Measurements from ENCODE around the gene FOXP1. TPM values are rescaled to one million over a fixed set of nuclear protein-coding genes. Genes with fewer than 3 reads are reported as not detected.

FOXP1 gene
- total RNA-seq, 2 experiments from 2014 or later: 144 to 152 TPM

DNA sequence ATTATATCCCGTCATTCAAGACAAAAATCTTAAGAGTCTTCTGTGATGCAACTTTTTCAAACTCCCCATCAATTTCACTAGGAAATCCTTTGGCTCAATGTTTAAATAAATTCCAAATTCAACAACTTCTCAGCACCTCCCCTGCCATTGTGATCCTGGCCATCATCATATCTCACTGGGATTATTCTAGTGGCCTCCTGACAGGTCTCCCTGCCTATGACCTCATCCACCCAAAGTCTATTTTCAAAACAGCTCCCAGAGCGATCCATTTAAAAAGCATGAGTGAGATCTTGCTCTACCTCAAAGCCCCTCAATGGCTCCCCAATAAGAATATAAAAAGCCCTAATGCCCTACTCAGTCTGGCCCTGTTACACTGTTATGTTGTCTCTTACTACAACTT is 293.2 kb downstream of the FOXP1 start:
- ChIA-PET POLR2A (no interaction called here), CTCF (no interaction called here)

- CTCF ChIA-PET: no interaction called here
Measured at GRCh38 chr3:71288269-71288930, 295.1 kb downstream of the FOXP1 start.

DNA sequence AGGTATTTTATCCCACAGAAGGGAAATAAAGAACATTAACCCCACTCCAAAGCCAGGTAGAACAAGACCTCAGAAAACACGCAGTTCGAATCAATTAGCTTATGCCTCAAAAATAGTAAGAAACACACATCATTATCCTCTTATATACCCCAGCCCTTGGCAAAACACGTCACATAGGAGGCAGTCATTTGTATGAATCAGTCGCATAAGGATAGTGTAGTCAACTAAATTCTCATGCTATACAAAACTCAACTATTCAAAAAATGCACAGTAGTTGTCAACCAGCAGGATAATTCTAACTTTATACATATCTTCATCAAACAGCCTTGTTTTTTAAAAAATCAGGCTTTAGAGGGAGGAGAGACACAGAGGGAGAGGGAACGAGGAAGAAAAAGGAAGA is 298.4 kb downstream of the FOXP1 start:
- ChIA-PET CTCF (interaction anchor here (0.7 kb wide), 1 partner anchor 89 kb away, joined by 6 read pairs; no protein-coding TSS in a partner anchor), POLR2A (no interaction called here)

More at GRCh38 chr3:71288269-71288930, 295.1 kb downstream of the FOXP1 start:
- POLR2A ChIA-PET: no interaction called here

- ChIA-PET POLR2A (no interaction called here), CTCF (no interaction called here)
Measured at GRCh38 chr3:71282976-71283375, 300.6 kb downstream of the FOXP1 start.

DNA sequence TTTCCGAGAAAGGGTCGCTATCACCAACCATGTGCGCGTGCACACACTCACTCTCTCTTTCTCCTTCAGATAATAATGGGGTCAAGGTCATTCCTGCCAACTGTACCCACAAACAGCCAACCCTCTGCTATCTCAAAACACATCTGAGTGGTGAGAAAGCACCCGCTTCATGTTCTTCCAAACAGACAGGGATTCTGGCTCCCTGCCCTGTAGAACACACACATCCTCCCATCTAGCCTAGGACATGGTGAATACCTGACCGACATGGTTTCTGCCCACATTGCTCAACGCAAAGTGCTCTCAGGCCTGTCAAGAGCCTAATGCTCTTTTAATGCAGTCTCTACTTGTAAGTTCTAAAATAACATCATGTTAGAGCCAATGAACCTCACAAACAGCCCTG is 302.2 kb downstream of the FOXP1 start:
- CTCF ChIA-PET: no interaction called here
- POLR2A ChIA-PET: no interaction called here

- CTCF ChIA-PET: no interaction called here
- POLR2A ChIA-PET: no interaction called here
Measured at GRCh38 chr3:71277341-71277740, 306.2 kb downstream of the FOXP1 start.

DNA sequence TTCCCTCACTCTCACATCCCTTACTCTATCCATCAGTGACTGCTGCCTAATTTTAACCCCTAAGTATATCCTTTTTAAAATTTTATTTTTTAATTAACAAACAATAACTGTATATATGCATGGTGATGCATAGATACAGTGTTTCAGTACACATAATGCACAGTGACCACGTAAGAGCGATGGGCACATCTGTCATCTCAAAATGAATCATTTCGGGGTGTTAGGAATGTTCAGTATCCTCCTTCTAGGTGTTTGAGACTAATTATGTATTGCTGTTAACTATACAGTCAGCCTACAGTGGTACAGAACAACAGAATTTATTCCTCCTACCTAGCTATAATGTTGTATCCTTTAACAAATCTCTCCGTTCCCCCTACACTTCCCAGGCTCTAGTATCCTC is 307.0 kb downstream of the FOXP1 start:
- POLR2A ChIA-PET: no interaction called here
- CTCF ChIA-PET: no interaction called here

DNA sequence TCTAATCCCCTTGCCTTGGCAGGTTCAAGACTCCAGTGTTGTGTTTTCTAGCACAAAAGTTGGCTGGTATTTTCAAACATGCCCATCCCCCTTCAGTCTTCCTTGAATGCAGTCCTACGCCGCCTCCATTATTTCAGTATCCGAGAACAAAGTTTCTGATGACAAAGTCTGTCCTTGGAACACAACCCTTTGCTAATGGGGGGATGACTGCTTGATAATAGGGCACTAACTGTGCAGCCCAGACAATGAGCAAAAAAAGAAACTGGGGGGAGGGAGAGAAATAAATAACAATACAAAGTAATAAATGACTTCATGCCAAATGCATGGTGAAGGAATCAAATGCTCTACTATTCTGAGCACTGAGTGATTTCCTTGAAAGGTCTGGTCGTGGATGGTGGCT is 310.1 kb downstream of the FOXP1 start:
- ChIA-PET POLR2A (no interaction called here), CTCF (no interaction called here)

- CTCF ChIA-PET: no interaction called here
- POLR2A ChIA-PET: no interaction called here
Measured at GRCh38 chr3:71271596-71271995, 311.9 kb downstream of the FOXP1 start.

- POLR2A ChIA-PET: no interaction called here
- CTCF ChIA-PET: no interaction called here
Measured at GRCh38 chr3:71269906-71270305, 313.6 kb downstream of the FOXP1 start.

- ChIA-PET POLR2A (no interaction called here), CTCF (no interaction called here)
Measured at GRCh38 chr3:71268462-71268999, 315.0 kb downstream of the FOXP1 start.

- ChIA-PET POLR2A (no interaction called here), CTCF (interaction anchor here (1.2 kb wide), 1 partner anchor 20 kb away, joined by 3 read pairs; no protein-coding TSS in a partner anchor)
Measured at GRCh38 chr3:71266875-71267274, 316.7 kb downstream of the FOXP1 start.

DNA sequence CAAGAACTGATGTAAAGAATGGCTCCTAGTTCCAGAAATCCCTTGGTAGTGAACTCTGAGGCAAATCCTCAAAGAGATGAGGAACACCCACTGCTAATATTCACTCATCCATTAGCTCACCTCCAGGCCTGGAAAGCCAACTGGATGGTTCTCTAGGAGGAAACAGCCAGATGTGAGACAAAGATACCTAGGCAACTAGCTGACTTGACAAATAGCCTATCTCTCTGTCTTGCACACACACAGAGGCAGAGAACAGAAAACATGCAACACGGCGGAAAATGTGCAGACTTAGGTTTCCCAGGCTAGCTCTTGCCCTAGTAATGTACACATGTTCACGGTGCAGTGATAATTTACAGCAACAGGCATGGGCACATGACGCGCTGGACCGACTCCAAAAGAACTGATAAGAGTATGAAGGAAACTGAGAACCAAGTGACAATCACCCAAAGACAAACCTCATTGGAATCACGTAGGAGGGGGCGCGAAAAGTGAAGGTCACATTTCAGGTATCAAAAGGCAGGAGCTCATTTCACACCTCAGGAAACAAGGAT is 318.1 kb downstream of the FOXP1 start:
- POLR2A ChIA-PET: no interaction called here
- CTCF ChIA-PET: interaction anchor here (0.6 kb wide), 1 partner anchor 91 kb away, joined by 4 read pairs; no protein-coding TSS in a partner anchor

DNA sequence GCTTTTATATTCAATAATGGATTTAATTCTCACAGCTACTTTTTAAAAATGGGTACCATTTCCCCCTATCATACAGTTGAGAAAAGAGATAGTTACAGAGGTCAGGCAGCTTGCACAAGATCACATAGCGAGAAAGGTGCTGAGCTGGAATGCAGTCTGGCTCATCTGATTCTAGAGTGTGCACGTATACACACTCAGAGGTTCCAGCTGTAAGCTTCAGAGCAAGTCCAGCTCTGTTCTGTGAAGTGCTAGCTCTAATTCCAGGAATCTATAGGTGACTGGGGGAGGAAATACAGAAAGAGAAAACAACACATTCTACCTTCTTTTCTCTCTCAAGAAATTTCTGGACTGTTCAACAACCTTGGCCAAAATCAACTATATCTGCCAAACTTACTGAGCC is 318.7 kb downstream of the FOXP1 start:
- POLR2A ChIA-PET: no interaction called here
- CTCF ChIA-PET: no interaction called here

- ChIA-PET POLR2A (no interaction called here), CTCF (no interaction called here)
Measured at GRCh38 chr3:71262364-71263265, 320.9 kb downstream of the FOXP1 start.

DNA sequence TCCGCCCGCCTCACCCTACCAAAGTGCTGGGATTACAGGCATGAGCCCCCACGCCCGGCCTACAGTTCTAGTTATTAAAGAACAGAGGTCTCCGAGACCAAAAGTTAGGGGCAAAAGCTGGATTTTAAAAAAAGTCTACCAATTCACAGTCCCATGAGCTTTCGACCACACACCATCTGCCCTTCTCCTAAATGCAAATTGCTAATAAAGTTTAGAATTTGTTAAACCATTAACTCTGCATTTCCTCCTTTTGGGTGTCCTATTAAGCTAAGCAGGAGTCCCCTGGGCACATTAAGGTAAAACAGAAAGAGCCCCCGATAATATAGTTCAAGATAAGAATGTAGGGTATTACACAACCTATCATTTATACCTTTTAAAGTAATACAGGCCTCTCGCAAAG is 322.7 kb downstream of the FOXP1 start:
- POLR2A ChIA-PET: no interaction called here

DNA sequence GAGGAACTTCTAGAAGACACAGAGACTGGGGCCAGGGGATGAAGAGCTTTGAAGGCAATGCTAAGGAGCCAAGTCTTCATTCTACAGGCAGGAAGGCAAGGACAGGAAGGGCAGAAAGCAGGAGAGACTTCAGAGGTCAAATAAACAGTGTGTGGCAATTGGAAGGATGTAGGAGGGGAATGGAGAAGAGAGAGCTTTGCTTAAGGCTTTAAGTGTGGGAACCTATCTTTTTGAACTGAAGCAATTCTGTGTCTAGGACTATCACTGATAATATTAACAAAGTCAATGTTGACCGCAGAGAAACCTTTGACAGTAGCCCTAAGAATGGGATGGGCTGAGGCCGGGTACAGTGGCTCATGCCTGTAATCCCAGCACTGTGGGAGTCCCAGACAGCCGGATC is 325.0 kb downstream of the FOXP1 start:
- CTCF ChIA-PET: no interaction called here
- POLR2A ChIA-PET: no interaction called here

More for the DNA sequence above, 322.7 kb downstream of the FOXP1 start:
- CTCF ChIA-PET: interaction anchor here (0.7 kb wide), 1 partner anchor 221 kb away, joined by 3 read pairs; no protein-coding TSS in a partner anchor

DNA sequence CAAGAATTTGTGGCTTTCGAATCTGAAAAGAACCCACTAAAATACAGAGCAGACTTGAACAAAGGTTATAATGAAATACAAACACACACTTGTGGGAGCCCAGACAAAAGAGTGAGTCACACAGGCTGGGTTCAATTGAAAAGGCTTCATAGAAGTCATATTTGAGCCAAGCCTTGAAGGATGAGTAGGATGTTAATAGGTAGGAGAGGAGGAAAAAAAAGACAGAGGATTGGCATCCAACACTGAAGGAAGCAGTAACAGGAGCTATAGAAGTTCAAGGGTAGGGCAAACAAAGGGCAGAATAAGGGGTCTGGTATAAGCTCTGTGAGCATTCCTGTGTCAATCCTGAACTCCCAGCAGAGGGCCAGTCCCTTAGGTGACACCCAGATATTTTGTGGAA is 325.4 kb downstream of the FOXP1 start:
- ChIA-PET POLR2A (no interaction called here), CTCF (no interaction called here)

- CTCF ChIA-PET: no interaction called here
- POLR2A ChIA-PET: no interaction called here
Measured at GRCh38 chr3:71255498-71255897, 328.0 kb downstream of the FOXP1 start.

GRCh38 chr3:71254281-71255057 is 329.1 kb downstream of the FOXP1 start:
- ChIA-PET CTCF (no interaction called here), POLR2A (no interaction called here)

Measured in activated CD8-positive, alpha-beta memory T cell treated with anti-CD3 and anti-CD28 coated beads for 36 hours (primary cell).